IPS-18a (cell line): ENCODE measurements around the gene CPNE7.

ENCODE experiments used
- H3K27ac ChIP-seq: one replicate; pipeline ENCODE4 v1.5.1; 2013; ENCODE audit warnings: low read length
- H3K27me3 ChIP-seq: one replicate; pipeline ENCODE4 v1.6.1; 2013; ENCODE audit warnings: mild to moderate bottlenecking, low read length; ENCODE audit not compliant: control insufficient read depth, insufficient read depth
- H3K36me3 ChIP-seq: one replicate; pipeline ENCODE4 v1.6.1; 2013; ENCODE audit warnings: low read depth, low read length; ENCODE audit not compliant: control insufficient read depth
- H3K4me1 ChIP-seq: one replicate; pipeline ENCODE4 v1.6.1; 2013; ENCODE audit warnings: low read depth, low read length; ENCODE audit not compliant: control insufficient read depth
- H3K4me3 ChIP-seq: one replicate; pipeline ENCODE4 v1.5.1; 2013; ENCODE audit warnings: low read length
- H3K9ac ChIP-seq: one replicate; pipeline ENCODE4 v1.6.1; 2013; ENCODE audit warnings: mild to moderate bottlenecking, low read length, moderate library complexity
- H3K9me3 ChIP-seq: one replicate; pipeline ENCODE4 v1.6.1; 2013; ENCODE audit warnings: low read depth, low read length; ENCODE audit not compliant: control insufficient read depth

The CPNE7 gene

DNA sequence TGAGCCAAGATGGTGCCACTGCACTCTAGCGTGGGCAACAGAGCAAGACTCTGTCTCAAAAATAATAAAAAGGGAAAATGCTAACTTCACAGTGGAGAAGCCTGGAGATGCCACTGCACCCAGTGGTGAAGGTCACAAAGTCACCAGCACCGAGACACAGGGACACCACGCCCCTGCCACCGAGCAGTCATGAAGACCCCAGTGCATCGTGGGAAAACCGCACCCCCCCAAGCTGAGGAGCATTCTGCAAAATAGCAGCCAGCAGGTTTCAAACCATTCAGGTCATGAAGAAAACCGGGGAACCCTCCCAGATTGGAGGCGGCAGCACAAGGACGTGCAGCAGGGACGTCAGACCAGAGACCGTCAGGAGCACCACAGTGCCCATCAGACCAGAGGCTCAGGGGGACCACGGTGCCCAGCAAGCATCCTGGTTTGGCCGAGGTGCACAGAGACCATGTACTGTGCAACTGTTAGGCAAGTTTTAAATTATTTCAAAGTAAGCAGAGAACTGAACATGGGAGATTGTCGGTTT lies 68.3 kb downstream of the CPNE7 start:
- no peaks in the 10 kb centered on the region for H3K27me3 ChIP-seq
- no peak overlapping the region for H3K27ac ChIP-seq
- H3K4me3 ChIP-seq = no peak overlapping the region

DNA sequence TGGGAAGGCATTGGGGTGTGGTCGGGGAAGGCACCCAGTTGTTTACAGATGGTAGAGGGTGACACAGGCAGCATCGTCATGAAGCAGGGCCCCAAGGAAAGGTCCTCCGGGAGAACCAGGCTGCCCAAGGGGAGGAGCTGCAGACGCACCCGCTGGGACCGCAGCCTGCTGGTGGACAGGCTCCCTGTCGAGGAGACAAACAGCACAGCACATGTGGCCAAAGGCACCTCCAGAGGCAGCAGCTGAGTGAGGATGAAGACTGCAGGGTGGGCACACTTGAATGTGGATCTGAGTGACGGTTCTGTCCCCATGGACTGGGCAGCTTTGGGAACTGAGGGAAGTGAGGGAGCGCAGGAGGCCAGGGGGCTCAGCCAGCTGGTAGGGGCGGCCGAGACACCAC lies 69.6 kb downstream of the CPNE7 start:
- H3K27ac ChIP-seq = no peak overlapping the region
- H3K9ac ChIP-seq = no peak overlapping the region
- H3K9me3 ChIP-seq = no peaks in the 10 kb centered on the region

More for the DNA sequence above, 68.3 kb downstream of the CPNE7 start:
- Histone ChIP-seq H3K4me1 (no peaks in the 10 kb centered on the region), H3K9ac (no peak overlapping the region), H3K9me3 (no peaks in the 10 kb centered on the region), H3K36me3 (peaks cover 12% of the 10 kb centered on the region)

DNA sequence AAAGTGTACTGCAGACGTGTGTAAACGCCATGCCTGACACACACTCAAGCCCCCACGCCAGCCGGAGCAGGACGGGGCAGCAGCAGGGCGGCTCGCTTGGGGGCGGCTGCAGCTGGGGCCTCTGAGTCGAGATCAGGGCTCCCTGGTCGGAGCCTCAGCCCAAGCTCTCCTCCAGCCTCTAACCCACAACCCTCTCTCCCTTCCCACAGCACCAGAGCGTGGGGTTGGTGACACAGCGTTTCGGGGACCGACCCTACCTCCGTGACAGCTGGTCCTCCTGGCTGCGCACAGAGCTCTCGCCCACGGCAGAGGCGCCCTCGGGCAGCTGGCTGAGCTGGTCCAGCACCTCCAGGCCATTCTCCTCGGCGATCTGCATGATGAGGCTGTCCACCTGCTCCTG lies 70.7 kb downstream of the CPNE7 start:
- no peak overlapping the region for H3K9ac ChIP-seq
- H3K4me1 ChIP-seq = no peaks in the 10 kb centered on the region
- H3K36me3 ChIP-seq = peaks cover 16% of the 10 kb centered on the region

More for the DNA sequence above, 69.6 kb downstream of the CPNE7 start:
- Histone ChIP-seq H3K27me3 (no peaks in the 10 kb centered on the region), H3K36me3 (peaks cover 12% of the 10 kb centered on the region), H3K4me1 (no peaks in the 10 kb centered on the region), H3K4me3 (no peak overlapping the region)

More for the DNA sequence above, 70.7 kb downstream of the CPNE7 start:
- Histone ChIP-seq H3K27me3 (no peaks in the 10 kb centered on the region), H3K9me3 (no peaks in the 10 kb centered on the region), H3K27ac (no peak overlapping the region), H3K4me3 (no peak overlapping the region)
